B cell (primary cell): ENCODE data around the gene CCBE1. TPM values are rescaled to one million over a fixed set of nuclear protein-coding genes. Genes with fewer than 3 reads are reported as not detected.

Experiments used
- ATAC-seq: fragments of 200-7000 bp; cut with Tn5 transposase; one replicate; pipeline ENCODE4 v1.10.0; 2021; ENCODE audit warnings: low read depth, mild to moderate bottlenecking, moderate number of reproducible peaks, moderate library complexity
- CTCF ChIA-PET: fragments of 350-600 bp; sonication (Branson Sonifier 250); formaldehyde crosslinking; loops from one replicate; lab custom pipeline; 2021; ENCODE audit warnings: antibody characterized with exemption, inconsistent platforms; lab: Charles Lee
- POLR2A ChIA-PET: fragments of 350-600 bp; sonication (Branson Sonifier 250); formaldehyde crosslinking; loops from one replicate; lab custom pipeline; 2021; ENCODE audit warnings: antibody characterized with exemption; lab: Charles Lee
- DNase-seq: peaks from one replicate; pipeline ENCODE4 v3.0.0; 2013
- H2AFZ ChIP-seq: 2 replicates; pipeline ENCODE4 v1.6.1; 2012; ENCODE audit warnings: mild to moderate bottlenecking, low read depth, low read length; ENCODE audit not compliant: insufficient read depth, poor library complexity, severe bottlenecking
- H3K27ac ChIP-seq, 2 donors: 1 replicate in 1 of 2; 2 replicates in 1 of 2; pipeline ENCODE4 v1.5.1; 2012 to 2013; ENCODE audit warnings: low read length in 2 of 2, mild to moderate bottlenecking in 2 of 2, moderate library complexity in 1 of 2
- H3K27me3 ChIP-seq, 4 experiments: fragments of 200-600 bp in 1 of 4; sonication (generic) in 1 of 4; replicated peaks in 1 of 4; 1 replicate in 2 of 4; 2 replicates in 2 of 4; pipeline versions ENCODE4 v1.6.1 to v1.7.0; 2013 to 2016; ENCODE audit warnings: low read length in 3 of 4, mild to moderate bottlenecking in 2 of 4, mixed read lengths in 1 of 4, moderate library complexity in 1 of 4; ENCODE audit not compliant: insufficient read depth in 4 of 4, control insufficient read depth in 3 of 4; ENCODE audit errors: control extremely low read depth in 1 of 4
- H3K36me3 ChIP-seq, 2 experiments: replicated peaks in 1 of 2; 1 replicate in 1 of 2; 2 replicates in 1 of 2; pipeline versions ENCODE4 v1.6.1 to v1.7.1; 2013; ENCODE audit warnings: low read length in 1 of 2; ENCODE audit not compliant: insufficient read depth in 2 of 2, control insufficient read depth in 1 of 2; ENCODE audit errors: control extremely low read depth in 1 of 2, extremely low read depth in 1 of 2
- H3K4me1 ChIP-seq, 2 donors: fragments of 200-600 bp in 1 of 2; sonication (generic) in 1 of 2; 1 replicate in 1 of 2; 2 replicates in 1 of 2; pipeline versions ENCODE4 v1.5.1 to v1.6.1; 2013 to 2017; ENCODE audit warnings: low read length in 2 of 2; ENCODE audit not compliant: control insufficient read depth in 2 of 2, insufficient read depth in 2 of 2
- H3K4me2 ChIP-seq: replicated peaks from 2 replicates; pipeline ENCODE3; 2012; ENCODE audit warnings: mild to moderate bottlenecking, low read depth, low read length; ENCODE audit not compliant: poor library complexity, severe bottlenecking
- H3K4me3 ChIP-seq, 5 experiments: fragments of 200-600 bp in 1 of 5; sonication (generic) in 1 of 5; 1 replicate in 3 of 5; 2 replicates in 2 of 5; pipeline versions ENCODE4 v1.5.1 to v1.7.0; 2011 to 2016; ENCODE audit warnings: low read length in 4 of 5, mild to moderate bottlenecking in 4 of 5, low read depth in 2 of 5, control low read depth in 1 of 5, moderate library complexity in 1 of 5; ENCODE audit not compliant: insufficient read depth in 1 of 5; ENCODE audit errors: control extremely low read depth in 1 of 5, extremely low read depth in 1 of 5
- H3K79me2 ChIP-seq: fragments of 200-600 bp; sonication (generic); one replicate; pipeline ENCODE4 v1.6.0; 2016; ENCODE audit warnings: low read length; ENCODE audit not compliant: control insufficient read depth, insufficient read depth
- H3K9ac ChIP-seq: fragments of 200-600 bp; sonication (generic); 2 replicates; pipeline ENCODE4 v1.6.1; 2017; ENCODE audit warnings: mild to moderate bottlenecking, low read length, moderate library complexity
- H3K9me3 ChIP-seq, 3 donors: one replicate each; pipeline versions ENCODE4 v1.6.1 to v1.7.1; 2013; ENCODE audit warnings: low read length in 2 of 3; ENCODE audit not compliant: control insufficient read depth in 2 of 3, insufficient read depth in 1 of 3; ENCODE audit errors: control extremely low read depth in 1 of 3
- H4K20me1 ChIP-seq: 2 replicates; pipeline ENCODE4 v1.6.0; 2012; ENCODE audit warnings: mild to moderate bottlenecking, low read length; ENCODE audit not compliant: insufficient read depth, control insufficient read depth, poor library complexity, severe bottlenecking
- H3K27ac Mint-ChIP-seq: one replicate; pipeline ENCODE4 v1.8.0; 2021; ENCODE audit warnings: mixed read lengths
- H3K27me3 Mint-ChIP-seq: one replicate; pipeline ENCODE4 v1.8.0; 2021; ENCODE audit warnings: mixed read lengths
- H3K4me1 Mint-ChIP-seq: one replicate; pipeline ENCODE4 v1.8.0; 2021; ENCODE audit warnings: mixed read lengths
- H3K4me3 Mint-ChIP-seq: one replicate; pipeline ENCODE4 v1.8.0; 2021; ENCODE audit warnings: mixed read lengths
- H3K9me3 Mint-ChIP-seq: one replicate; pipeline ENCODE4 v1.8.0; 2022; ENCODE audit warnings: mixed read lengths; ENCODE audit not compliant: insufficient read depth
- CTCF ChIP-seq: fragments of 200-600 bp; IDR thresholded peaks from one replicate; pipeline ENCODE4 v1.8.0; 2022; ENCODE audit warnings: antibody characterized with exemption, mild to moderate bottlenecking
- EZH2 ChIP-seq: IDR thresholded peaks from 2 replicates; pipeline ENCODE4 v1.6.1; 2012; ENCODE audit warnings: borderline replicate concordance, low read depth, mild to moderate bottlenecking, moderate library complexity, low read length; ENCODE audit not compliant: insufficient read depth, poor library complexity, severe bottlenecking
- WGBS: methylation state at CpG from one replicate; pipeline ENCODE4 v1.1.5; 2013; ENCODE audit warnings: missing lambda C conversion rate; ENCODE audit not compliant: insufficient coverage; 5-methylcytosine and 5-hydroxymethylcytosine counted together
- intact Hi-C: fragments of 100-400 bp; cut with micrococcal nuclease; formaldehyde crosslinking; loops from one replicate; pipeline ENCODE4 v1.10.0; 2022
- polyA plus RNA-seq: library from polyadenylated mRNA; depleted of rRNA; stranded (reverse); fragments of >200 nt; gene quantifications from 2 replicates; pipeline ENCODE4 v1.2.3, GENCODE V29; 2012
- total RNA-seq, 2 donors: library from RNA; stranded (reverse); fragments of 120-200 nt in 1 of 2; gene quantifications; 1 replicate in 1 of 2; 2 replicates in 1 of 2; pipeline versions ENCODE4 v1.2.3 to v1.2.4, GENCODE V29; 2013 to 2022

CCBE1 gene
- total and polyA plus RNA-seq, 2 donors (not counting 1 experiment from before 2014, with no cell fraction given) = not detected

GRCh38 chr18:59485382-59485781 lies 211.8 kb downstream of the CCBE1 start:
- POLR2A ChIA-PET = no interaction called here
- Mint-ChIP-seq H3K4me1 (peaks cover 2% of the 10 kb centered on the region), H3K4me3 (no peak overlapping the region), H3K27ac (no peak overlapping the region), H3K9me3 (no peaks in the 10 kb centered on the region), H3K27me3 (peaks cover 16% of the 10 kb centered on the region)
- intact Hi-C loops = no loop called here
- no peak overlapping the region for H3K9ac ChIP-seq
- no peaks in the 10 kb centered on the region for H3K9me3 ChIP-seq
- H3K36me3 ChIP-seq = no peaks in the 10 kb centered on the region
- no peak for TF ChIP-seq EZH2
- no peak for TF ChIP-seq CTCF
- no peaks in the 10 kb centered on the region for H3K79me2 ChIP-seq
- 85% methylated on average over 4 of the region's 5 CpGs for WGBS
- ATAC-seq = no peak
- no peak overlapping the region for H2AFZ ChIP-seq
- H3K4me1 ChIP-seq = no peaks in the 10 kb centered on the region
- no peaks in the 10 kb centered on the region for H4K20me1 ChIP-seq
- CTCF ChIA-PET = interaction anchor here (0.7 kb wide), 1 partner anchor 26 kb away, joined by 4 read pairs; no protein-coding TSS in a partner anchor
- no peak overlapping the region for H3K4me3 ChIP-seq
- H3K4me2 ChIP-seq = no peak overlapping the region
- DNase-seq = no peak
- peaks cover 0 to 2% (median 0%) of the 10 kb centered on the region in 4 experiments for H3K27me3 ChIP-seq
- no peak overlapping the region for H3K27ac ChIP-seq

GRCh38 chr18:59484561-59485328 lies 212.5 kb downstream of the CCBE1 start:
- peaks cover 0 to 2% (median 0%) of the 10 kb centered on the region in 4 experiments for H3K27me3 ChIP-seq
- no peaks in the 10 kb centered on the region for H3K36me3 ChIP-seq
- POLR2A ChIA-PET = no interaction called here
- no peak overlapping the region for H3K4me3 ChIP-seq
- H3K9ac ChIP-seq = no peak overlapping the region
- intact Hi-C loops = no loop called here
- H2AFZ ChIP-seq = no peak overlapping the region
- H3K4me2 ChIP-seq = no peak overlapping the region
- no peak overlapping the region for H3K27ac ChIP-seq
- no peaks in the 10 kb centered on the region for H3K9me3 ChIP-seq
- Mint-ChIP-seq H3K4me3 (no peak overlapping the region), H3K27ac (no peak overlapping the region), H3K9me3 (no peaks in the 10 kb centered on the region), H3K27me3 (peaks cover 19% of the 10 kb centered on the region), H3K4me1 (peaks cover 2% of the 10 kb centered on the region)
- no peaks in the 10 kb centered on the region for H3K79me2 ChIP-seq
- no peaks in the 10 kb centered on the region for H3K4me1 ChIP-seq
- no CpG with 5 or more reads among the region's 8 CpGs for WGBS
- TF ChIP-seq EZH2 (no peak), CTCF (no peak)
- CTCF ChIA-PET = no interaction called here
- ATAC-seq (no peak), DNase-seq (no peak)
- no peaks in the 10 kb centered on the region for H4K20me1 ChIP-seq
